ENCODE data around the gene TARDBP. TPM values are rescaled to one million over a fixed set of nuclear protein-coding genes. Genes with fewer than 3 reads are reported as not detected.

The TARDBP gene
- total RNA-seq, 1 experiment from 2014 or later, result 207 TPM

DNA sequence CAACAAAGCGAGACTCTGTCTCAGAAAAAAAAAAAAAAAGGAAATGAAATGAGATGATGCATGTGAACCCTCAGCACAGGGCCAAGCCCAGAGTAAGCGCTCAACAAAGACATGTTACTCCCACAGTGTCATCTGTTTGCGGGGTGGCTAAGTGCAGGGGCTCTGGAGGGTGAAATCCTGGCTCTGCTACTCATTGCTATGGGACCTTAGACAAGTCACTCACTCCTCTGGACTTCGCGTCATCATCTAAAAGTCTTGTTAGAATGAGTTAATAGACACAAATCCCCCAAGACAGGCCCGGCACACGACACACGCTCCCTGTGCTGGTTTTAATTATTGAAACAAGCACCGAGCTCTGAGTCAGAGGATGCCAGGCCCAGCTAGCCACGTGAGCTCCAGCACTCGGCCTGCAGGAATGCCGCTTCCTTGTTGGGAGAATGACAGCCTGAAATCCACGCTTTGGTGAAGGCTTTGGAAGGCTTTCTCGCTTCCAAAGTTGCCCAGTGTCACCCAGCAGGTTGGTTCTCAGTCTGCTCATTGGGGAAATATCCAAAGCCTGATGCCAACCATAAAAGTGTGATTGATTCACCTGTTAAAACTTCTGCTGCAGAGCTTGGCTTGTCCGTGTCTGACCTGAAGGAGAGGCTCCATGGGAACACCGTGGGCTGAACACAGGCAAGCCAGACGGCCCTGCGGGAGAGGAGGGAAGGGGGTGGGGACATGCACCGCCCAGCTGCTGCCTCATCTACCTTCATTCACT, 36.7 kb upstream of the TARDBP start:
- no peak overlapping the region for H4K5ac ChIP-seq (ENCODE audit: insufficient read length, low read depth, low read length)
- H3T11ph ChIP-seq (ENCODE audit: low read length), result no peak overlapping the region
- no peak overlapping the region for H2BK120ac ChIP-seq (ENCODE audit: low read depth, low read length, poor library complexity, severe bottlenecking)
- no peaks in the 10 kb centered on the region; a peak in 1 of 7 replicates for H3K36me3 Mint-ChIP-seq (ENCODE audit: insufficient read depth in 1 of 3, low read depth in 3 of 3)
- no peak overlapping the region for H3K56ac ChIP-seq (ENCODE audit: insufficient read length, low read depth, low read length)
- H3K79me1 ChIP-seq (ENCODE audit: insufficient read depth, low read depth, low read length, poor library complexity, severe bottlenecking), result no peaks in the 10 kb centered on the region
- TF ChIP-seq, protein P1, sequence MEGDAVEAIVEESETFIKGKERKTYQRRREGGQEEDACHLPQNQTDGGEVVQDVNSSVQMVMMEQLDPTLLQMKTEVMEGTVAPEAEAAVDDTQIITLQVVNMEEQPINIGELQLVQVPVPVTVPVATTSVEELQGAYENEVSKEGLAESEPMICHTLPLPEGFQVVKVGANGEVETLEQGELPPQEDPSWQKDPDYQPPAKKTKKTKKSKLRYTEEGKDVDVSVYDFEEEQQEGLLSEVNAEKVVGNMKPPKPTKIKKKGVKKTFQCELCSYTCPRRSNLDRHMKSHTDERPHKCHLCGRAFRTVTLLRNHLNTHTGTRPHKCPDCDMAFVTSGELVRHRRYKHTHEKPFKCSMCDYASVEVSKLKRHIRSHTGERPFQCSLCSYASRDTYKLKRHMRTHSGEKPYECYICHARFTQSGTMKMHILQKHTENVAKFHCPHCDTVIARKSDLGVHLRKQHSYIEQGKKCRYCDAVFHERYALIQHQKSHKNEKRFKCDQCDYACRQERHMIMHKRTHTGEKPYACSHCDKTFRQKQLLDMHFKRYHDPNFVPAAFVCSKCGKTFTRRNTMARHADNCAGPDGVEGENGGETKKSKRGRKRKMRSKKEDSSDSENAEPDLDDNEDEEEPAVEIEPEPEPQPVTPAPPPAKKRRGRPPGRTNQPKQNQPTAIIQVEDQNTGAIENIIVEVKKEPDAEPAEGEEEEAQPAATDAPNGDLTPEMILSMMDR (conservative IDR thresholded peaks at IDR 0.05), result no peak
- no peak overlapping the region for H2AK5ac ChIP-seq (ENCODE audit: insufficient read length, low read length)
- peaks cover 2% of the 10 kb centered on the region for H3K27me3 Mint-ChIP-seq (ENCODE audit: low read depth)
- no peaks in the 10 kb centered on the region for H4K20me1 ChIP-seq (ENCODE audit: control insufficient read depth, insufficient read depth, insufficient read length)
- no peak overlapping the region for H4K91ac ChIP-seq (ENCODE audit: insufficient read length, low read depth, low read length)
- H3K23me2 ChIP-seq (ENCODE audit: insufficient read length, low read depth, low read length, poor library complexity, severe bottlenecking), result no peaks in the 10 kb centered on the region
- no peak overlapping the region for H3K27ac ChIP-seq (ENCODE audit: insufficient read length, low read depth, low read length)
- no peak overlapping the region for H4K8ac ChIP-seq (replicated peaks; ENCODE audit: insufficient read length, low read depth, low read length)
- H3K9me3 ChIP-seq (ENCODE audit: control insufficient read depth, low read depth, low read length), result no peaks in the 10 kb centered on the region
- H2BK5ac ChIP-seq (ENCODE audit: insufficient read length, low read length), result no peak overlapping the region
- H3K4me2 ChIP-seq (ENCODE audit: insufficient read depth, insufficient read length, low read length), result no peak overlapping the region
- peaks cover 23 to 27% of the 10 kb centered on the region in 2 experiments for H3K4me1 Mint-ChIP-seq
- no peak overlapping the region for H3K23ac ChIP-seq (ENCODE audit: insufficient read length, low read depth, low read length)
- 0 out of 2 replicates have a peak, but pooled peaks cover under 1% of the 10 kb centered on the region for H3K4me1 ChIP-seq (ENCODE audit: insufficient read depth, low read length)
- no peak overlapping the region for H3K18ac ChIP-seq (ENCODE audit: insufficient read length, low read depth, low read length)
- no peaks in the 10 kb centered on the region for H3K79me2 ChIP-seq (ENCODE audit: insufficient read depth, low read length)
- H2AFZ ChIP-seq (ENCODE audit: low read length), result no peak overlapping the region
- no peak overlapping the region for H3K9ac ChIP-seq (ENCODE audit: extremely low read depth, insufficient read length, low read length)
- no peak for DNase-seq
- no peak overlapping the region for H2BK20ac ChIP-seq (ENCODE audit: low read depth, low read length, poor library complexity, severe bottlenecking)
- no CpG with 5 or more reads among the region's 19 CpGs for WGBS (ENCODE audit: extremely low coverage, insufficient read length, low lambda C conversion rate)
- no peak overlapping the region for H3K14ac ChIP-seq (ENCODE audit: insufficient read depth, low read length)
- no peak overlapping the region for H3K4me3 Mint-ChIP-seq
- no peaks in the 10 kb centered on the region for H3K27me3 ChIP-seq (ENCODE audit: insufficient read depth, low read length)
- no peak overlapping the region for H3K4ac ChIP-seq (ENCODE audit: low read depth, low read length)
- peaks cover 0 to 6% of the 10 kb centered on the region in 2 experiments; a peak in 1 of 5 replicates for H3K9me3 Mint-ChIP-seq
- H2BK12ac ChIP-seq (ENCODE audit: insufficient read length, low read depth, low read length), result no peak overlapping the region
- H2BK15ac ChIP-seq (ENCODE audit: low read depth, low read length), result no peak overlapping the region
- no peak overlapping the region for H3K27ac Mint-ChIP-seq

All from H9 (cell line).